Small intestine (tissue), 7 donors: ENCODE measurements around the gene ZBTB24. TPM values are rescaled to one million over a fixed set of nuclear protein-coding genes. Genes with fewer than 3 reads are reported as not detected.
A peak's percentile ranks its signal among the peaks of the same experiment; 100 is the strongest.

Experiments
- DNase-seq, 2 donors: peaks; one replicate each; pipeline versions ENCODE4 v3.0.0 to v3.0.0-alpha.2; 2013
- FAIRE-seq: peaks from 2 replicates; lab custom pipeline; 2012; peaks lifted over from hg19 to GRCh38; lab: Jason Lieb, UNC
- H3K27ac ChIP-seq, 3 donors: one replicate each; pipeline ENCODE4 v1.5.1; 2013; ENCODE audit warnings: low read length in 2 of 3, mild to moderate bottlenecking in 2 of 3, control low read depth in 1 of 3, inconsistent platforms in 1 of 3, low read depth in 1 of 3, moderate library complexity in 1 of 3
- H3K27me3 ChIP-seq, 3 donors: one replicate each; pipeline ENCODE4 v1.6.1; 2013; ENCODE audit warnings: low read length in 3 of 3, inconsistent platforms in 1 of 3; ENCODE audit not compliant: control insufficient read depth in 3 of 3, insufficient read depth in 3 of 3
- H3K36me3 ChIP-seq, 3 donors: one replicate each; pipeline ENCODE4 v1.6.1; 2013; ENCODE audit warnings: low read length in 3 of 3, inconsistent platforms in 1 of 3, low read depth in 1 of 3, mild to moderate bottlenecking in 1 of 3, moderate library complexity in 1 of 3; ENCODE audit not compliant: control insufficient read depth in 3 of 3, insufficient read depth in 2 of 3
- H3K4me1 ChIP-seq, 3 donors: one replicate each; pipeline ENCODE4 v1.6.1; 2013; ENCODE audit warnings: low read length in 2 of 3, inconsistent platforms in 1 of 3, low read depth in 1 of 3, mild to moderate bottlenecking in 1 of 3, moderate library complexity in 1 of 3; ENCODE audit not compliant: control insufficient read depth in 3 of 3, insufficient read depth in 2 of 3
- H3K4me3 ChIP-seq, 3 donors: one replicate each; pipeline ENCODE4 v1.5.1; 2013; ENCODE audit warnings: low read length in 3 of 3, control low read depth in 1 of 3, inconsistent platforms in 1 of 3, low read depth in 1 of 3, mild to moderate bottlenecking in 1 of 3, moderate library complexity in 1 of 3
- H3K9me3 ChIP-seq, 2 donors: one replicate each; pipeline ENCODE4 v1.6.1; 2013; ENCODE audit warnings: low read depth in 1 of 2, low read length in 1 of 2; ENCODE audit not compliant: control insufficient read depth in 2 of 2, insufficient read depth in 1 of 2
- WGBS, 3 donors: extraction: QIAGEN DNeasy Blood & Tissue Kit; methylation state at CpG; one replicate each; pipeline ENCODE4 v1.1.7; 2013; 5-methylcytosine and 5-hydroxymethylcytosine counted together
- polyA plus RNA-seq, 4 donors: library from polyadenylated mRNA; stranded (reverse) in 3 of 4; unstranded in 1 of 4; fragments of 200-250 nt in 3 of 4; fragments of 120-200 nt in 1 of 4; gene quantifications; one replicate each; pipeline versions ENCODE4 v1.2.1 to v1.2.3, GENCODE V29; 2013
- donor health status: healthy with polysubstance abuse.
- donor health status: control.
- donor health status: control.
- donor health status: Bipolar disorder and iron deficiency.
- donor health status: healthy.

The ZBTB24 gene
- polyA plus RNA-seq, 4 donors = 1.8 to 12.6 (median 3.3) TPM

GRCh38 chr6:109478841-109479624 is 4.0 kb downstream of the ZBTB24 start:
- Histone ChIP-seq H3K36me3 (peaks cover 5 to 29% (median 11%) of the 10 kb centered on the region in 3 donors), H3K4me1 (peaks cover 19 to 40% (median 24%) of the 10 kb centered on the region in 3 donors), H3K4me3 (no peak overlapping the region), H3K27me3 (no peaks in the 10 kb centered on the region), H3K27ac (no peak overlapping the region), H3K9me3 (no peaks in the 10 kb centered on the region)
- no peak for FAIRE-seq
- DNase-seq = peak in 1 of 2 donors; percentile 21
- WGBS, 3 donors = 33 to 61% (median 35%) methylated on average over 5 of the region's 5 CpGs

GRCh38 chr6:109478222-109478805 is 4.7 kb downstream of the ZBTB24 start:
- DNase-seq (no peak), FAIRE-seq (no peak)
- 82 to 91% (median 88%) methylated on average over 9 of the region's 9 CpGs for WGBS, 3 donors
- Histone ChIP-seq H3K4me3 (no peak overlapping the region), H3K4me1 (peaks cover 19 to 36% (median 24%) of the 10 kb centered on the region in 3 donors), H3K27me3 (no peaks in the 10 kb centered on the region), H3K27ac (peak overlapping the region in 1 of 3 donors; percentile 46), H3K36me3 (peaks cover 5 to 36% (median 11%) of the 10 kb centered on the region in 3 donors), H3K9me3 (no peaks in the 10 kb centered on the region)

GRCh38 chr6:109477725-109478124 is 5.3 kb downstream of the ZBTB24 start:
- H3K36me3 ChIP-seq = peaks cover 7 to 42% (median 11%) of the 10 kb centered on the region in 3 donors
- no peak overlapping the region for H3K4me3 ChIP-seq
- H3K27ac ChIP-seq = peak overlapping the region in 1 of 3 donors; percentile 46
- FAIRE-seq (no peak), DNase-seq (no peak)
- H3K27me3 ChIP-seq = no peaks in the 10 kb centered on the region
- WGBS, 3 donors = 62 to 69% (median 68%) methylated on average over 2 of the region's 2 CpGs
- H3K9me3 ChIP-seq = no peaks in the 10 kb centered on the region
- H3K4me1 ChIP-seq = peaks cover 19 to 36% (median 24%) of the 10 kb centered on the region in 3 donors

GRCh38 chr6:109477184-109477583 is 5.8 kb downstream of the ZBTB24 start:
- no peak overlapping the region for H3K27ac ChIP-seq
- H3K9me3 ChIP-seq = no peaks in the 10 kb centered on the region
- FAIRE-seq (no peak), DNase-seq (no peak)
- 95 to 97% (median 97%) methylated on average over 2 of the region's 2 CpGs for WGBS, 3 donors
- peaks cover 10 to 46% (median 11%) of the 10 kb centered on the region in 3 donors for H3K36me3 ChIP-seq
- H3K4me3 ChIP-seq = no peak overlapping the region
- H3K4me1 ChIP-seq = peaks cover 19 to 35% (median 24%) of the 10 kb centered on the region in 3 donors
- H3K27me3 ChIP-seq = no peaks in the 10 kb centered on the region

GRCh38 chr6:109475625-109476024 is 7.4 kb downstream of the ZBTB24 start:
- Histone ChIP-seq H3K36me3 (peaks cover 7 to 51% (median 10%) of the 10 kb centered on the region in 3 donors), H3K4me3 (no peak overlapping the region), H3K27me3 (no peaks in the 10 kb centered on the region), H3K9me3 (no peaks in the 10 kb centered on the region), H3K27ac (no peak overlapping the region), H3K4me1 (peaks cover 9 to 21% (median 12%) of the 10 kb centered on the region in 3 donors)
- no peak for DNase-seq
- no peak for FAIRE-seq
- 63 to 77% (median 72%) methylated on average over 2 of the region's 2 CpGs for WGBS, 3 donors

- no peak overlapping the region for H3K27ac ChIP-seq
- WGBS, 3 donors = 81 to 82% (median 82%) methylated on average over 4 of the region's 4 CpGs
- peaks cover 2 to 14% (median 5%) of the 10 kb centered on the region in 3 donors for H3K4me1 ChIP-seq
- FAIRE-seq (no peak), DNase-seq (no peak)
- no peak overlapping the region for H3K4me3 ChIP-seq
- H3K9me3 ChIP-seq = no peaks in the 10 kb centered on the region
- no peaks in the 10 kb centered on the region for H3K27me3 ChIP-seq
- peaks cover 7 to 56% (median 8%) of the 10 kb centered on the region in 3 donors for H3K36me3 ChIP-seq
These were observed 8.0 kb downstream of the ZBTB24 start for GRCh38 chr6:109474995-109475394.

- Histone ChIP-seq H3K27ac (no peak overlapping the region), H3K4me1 (peaks cover 0 to 7% (median 5%) of the 10 kb centered on the region in 3 donors), H3K4me3 (no peak overlapping the region), H3K36me3 (peaks cover 8 to 68% (median 9%) of the 10 kb centered on the region in 3 donors), H3K9me3 (no peaks in the 10 kb centered on the region), H3K27me3 (no peaks in the 10 kb centered on the region)
- WGBS, 3 donors = 90 to 99% (median 94%) methylated on average over 3 of the region's 3 CpGs
- FAIRE-seq (no peak), DNase-seq (no peak)
These were observed 9.9 kb downstream of the ZBTB24 start for GRCh38 chr6:109473120-109473519.

GRCh38 chr6:109472132-109472995 is 10.7 kb downstream of the ZBTB24 start:
- no peak for FAIRE-seq
- H3K36me3 ChIP-seq = peaks cover 8 to 65% (median 9%) of the 10 kb centered on the region in 3 donors

More at GRCh38 chr6:109472132-109472995, 10.7 kb downstream of the ZBTB24 start:
- Histone ChIP-seq H3K27me3 (no peaks in the 10 kb centered on the region), H3K4me3 (no peak overlapping the region), H3K27ac (no peak overlapping the region), H3K9me3 (no peaks in the 10 kb centered on the region), H3K4me1 (peaks cover 0 to 2% (median 0%) of the 10 kb centered on the region in 3 donors)
- no peak for DNase-seq
- 90 to 97% (median 90%) methylated on average over 9 of the region's 9 CpGs for WGBS, 3 donors
